ENCODE measurements around the gene TRAPPC5.
A peak's percentile ranks its signal among the peaks of the same experiment; 100 is the strongest.

Gene TRAPPC5

DNA sequence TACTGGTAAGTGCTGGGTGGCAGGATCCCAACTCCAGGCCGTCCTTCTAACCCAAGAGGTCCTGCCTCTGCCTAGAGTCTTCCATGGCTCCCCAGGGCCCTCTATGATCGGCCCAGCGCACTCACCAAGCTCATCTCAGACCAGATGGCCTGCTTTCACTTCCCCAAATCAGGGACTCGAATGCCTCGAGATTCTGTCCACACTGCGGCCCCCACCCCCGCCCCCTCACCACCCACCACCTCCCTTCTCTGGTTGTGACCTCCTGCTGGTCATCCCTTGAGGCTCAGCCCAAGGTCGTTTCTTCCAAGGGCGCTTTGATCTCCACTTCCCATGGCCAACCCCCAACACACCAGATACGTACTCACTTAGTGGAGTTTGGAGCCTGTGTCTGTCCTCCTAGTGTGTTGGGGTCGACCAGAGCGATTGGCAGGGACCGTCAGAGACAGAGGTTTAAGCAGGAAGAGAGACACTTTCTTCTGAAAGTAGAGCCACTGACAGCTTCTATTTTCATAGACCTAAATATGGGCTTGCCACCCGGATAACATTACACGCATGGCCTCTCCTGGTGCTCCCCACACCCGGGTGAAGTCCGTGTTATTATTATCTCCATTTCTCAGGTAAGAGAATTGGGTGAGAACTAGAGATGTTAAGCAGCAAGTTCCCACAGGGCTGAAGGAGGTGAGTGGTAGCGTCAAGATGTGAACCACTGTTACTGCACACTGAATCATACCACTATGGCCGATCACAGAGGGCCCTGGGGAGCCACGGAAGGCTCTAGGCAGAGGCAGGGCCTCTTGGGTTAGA is 21.2 kb downstream of the TRAPPC5 start, which contains the start of gene FCER2:
Gene FCER2, minus strand, starts transcription at position 478 of the 804 bp plus-strand sequence. CDS start 2,371 bp downstream, outside the sequence.
- Histone ChIP-seq H3K9ac (ENCODE audit: low read length) (peak within 1 kb of the TSS; percentile 1; the same call in 1 of the 2 replicates), H3K79me2 (ENCODE audit: low read length) (no peaks in the 10 kb centered on the region), H3K9me3 (ENCODE audit: insufficient read depth, low read length) (no peaks in the 10 kb centered on the region), H4K20me1 (ENCODE audit: insufficient read depth, low read length) (no peaks in the 10 kb centered on the region), H3K4me3 (ENCODE audit: low read length) (peak within 1 kb of the TSS; percentile 24; the same call in 1 of the 2 replicates), H3K36me3 (replicated peaks; ENCODE audit: low read depth, low read length) (no peaks in the 10 kb centered on the region), H3K4me2 (ENCODE audit: low read length) (peak within 1 kb of the TSS; percentile 46), H2AFZ (ENCODE audit: low read depth, low read length) (no peak within 1 kb of the TSS), H3K4me1 (ENCODE audit: low read length) (peaks cover 60% of the 10 kb centered on the region), H3K27me3 (ENCODE audit: low read depth, low read length) (peaks cover 75% of the 10 kb centered on the region), H3K27ac (ENCODE audit: low read length) (peak within 1 kb of the TSS; percentile 15; the same call in 1 of the 2 replicates)
- TF ChIP-seq, protein P1, sequence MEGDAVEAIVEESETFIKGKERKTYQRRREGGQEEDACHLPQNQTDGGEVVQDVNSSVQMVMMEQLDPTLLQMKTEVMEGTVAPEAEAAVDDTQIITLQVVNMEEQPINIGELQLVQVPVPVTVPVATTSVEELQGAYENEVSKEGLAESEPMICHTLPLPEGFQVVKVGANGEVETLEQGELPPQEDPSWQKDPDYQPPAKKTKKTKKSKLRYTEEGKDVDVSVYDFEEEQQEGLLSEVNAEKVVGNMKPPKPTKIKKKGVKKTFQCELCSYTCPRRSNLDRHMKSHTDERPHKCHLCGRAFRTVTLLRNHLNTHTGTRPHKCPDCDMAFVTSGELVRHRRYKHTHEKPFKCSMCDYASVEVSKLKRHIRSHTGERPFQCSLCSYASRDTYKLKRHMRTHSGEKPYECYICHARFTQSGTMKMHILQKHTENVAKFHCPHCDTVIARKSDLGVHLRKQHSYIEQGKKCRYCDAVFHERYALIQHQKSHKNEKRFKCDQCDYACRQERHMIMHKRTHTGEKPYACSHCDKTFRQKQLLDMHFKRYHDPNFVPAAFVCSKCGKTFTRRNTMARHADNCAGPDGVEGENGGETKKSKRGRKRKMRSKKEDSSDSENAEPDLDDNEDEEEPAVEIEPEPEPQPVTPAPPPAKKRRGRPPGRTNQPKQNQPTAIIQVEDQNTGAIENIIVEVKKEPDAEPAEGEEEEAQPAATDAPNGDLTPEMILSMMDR (IDR thresholded peaks at IDR 0.05; ENCODE audit: low read depth, low read length): no peak
- no peak for TF ChIP-seq EZH2phosphoT487 (IDR thresholded peaks at IDR 0.05; ENCODE audit: low read depth)

DNA sequence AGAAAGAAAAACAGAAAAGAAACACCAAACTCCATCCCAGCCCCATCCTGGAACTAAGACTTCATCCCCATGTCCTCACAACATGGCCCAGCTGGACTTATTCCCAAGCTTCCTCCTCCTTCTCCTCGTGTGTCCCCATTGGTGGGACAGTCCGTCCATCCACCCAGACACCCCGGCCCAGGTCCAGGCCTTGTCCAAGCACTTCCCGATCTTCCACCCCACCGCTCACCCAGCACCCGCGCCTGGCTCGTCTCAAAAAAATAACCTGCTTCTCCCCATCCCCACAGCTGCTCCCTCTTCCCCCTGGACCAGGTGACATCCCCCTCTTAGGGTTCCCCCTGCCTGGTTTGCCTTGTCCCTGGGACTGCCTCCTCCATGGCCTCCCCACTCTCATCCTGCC is 22.7 kb downstream of the TRAPPC5 start:
- H3K4me2 ChIP-seq (ENCODE audit: low read length): no peak overlapping the region
- no peak overlapping the region for H3K4me3 ChIP-seq (ENCODE audit: low read length)
- no peak overlapping the region for H2AFZ ChIP-seq (ENCODE audit: low read depth, low read length)
- no peaks in the 10 kb centered on the region for H3K36me3 ChIP-seq (replicated peaks; ENCODE audit: low read depth, low read length)
- H3K27me3 ChIP-seq (ENCODE audit: low read depth, low read length): peaks cover 72% of the 10 kb centered on the region
- no peaks in the 10 kb centered on the region; the same call in 1 of the 2 replicates for H4K20me1 ChIP-seq (ENCODE audit: insufficient read depth, low read length)
- TF ChIP-seq, protein P1 (IDR thresholded peaks at IDR 0.05; ENCODE audit: low read depth, low read length): no peak
- TF ChIP-seq EZH2phosphoT487 (IDR thresholded peaks at IDR 0.05; ENCODE audit: low read depth): no peak
- no peak overlapping the region for H3K9ac ChIP-seq (ENCODE audit: low read length)
- no peaks in the 10 kb centered on the region for H3K9me3 ChIP-seq (ENCODE audit: insufficient read depth, low read length)
- H3K4me1 ChIP-seq (ENCODE audit: low read length): peaks cover 64% of the 10 kb centered on the region
- H3K79me2 ChIP-seq (ENCODE audit: low read length): no peaks in the 10 kb centered on the region
- no peak overlapping the region for H3K27ac ChIP-seq (ENCODE audit: low read length)

DNA sequence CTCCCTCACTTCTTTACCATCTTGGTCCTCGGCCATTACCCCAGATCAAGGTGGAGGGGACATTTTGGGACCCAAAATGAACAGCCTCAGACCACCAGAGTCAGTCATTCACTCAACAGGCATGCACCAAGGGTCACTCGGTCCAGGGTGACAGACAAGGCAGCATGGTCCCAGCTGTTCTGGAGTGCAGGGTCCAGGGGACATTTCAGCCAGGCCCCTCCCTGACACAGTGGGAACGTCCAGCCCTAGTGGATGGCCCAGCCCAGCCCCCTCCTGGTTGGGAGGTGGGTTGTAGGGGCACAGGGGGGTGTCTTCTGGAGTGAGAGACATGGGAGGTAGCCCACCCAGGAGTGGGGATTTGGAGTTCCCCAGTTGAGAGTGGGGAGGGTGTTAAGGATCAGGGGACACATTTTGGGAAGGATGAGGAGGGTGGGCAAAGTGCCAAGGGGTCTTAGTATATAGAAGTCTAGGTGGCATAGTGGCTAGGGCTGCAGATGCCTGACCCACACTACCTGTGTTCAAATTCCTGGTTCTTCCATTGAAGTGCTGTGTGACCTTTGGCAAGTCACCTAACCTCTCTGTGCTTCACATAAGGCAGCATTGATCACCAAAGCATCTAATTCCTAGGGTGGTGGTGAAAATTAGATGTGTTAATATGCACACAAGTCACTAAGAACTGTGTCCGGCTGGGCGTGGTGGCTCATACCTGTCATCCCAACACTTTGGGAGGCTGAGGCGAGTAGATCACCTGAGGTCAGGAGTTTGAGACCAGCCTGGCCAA is 23.8 kb downstream of the TRAPPC5 start:
- Histone ChIP-seq H3K4me2 (ENCODE audit: low read length) (no peak overlapping the region; the same call in 1 of the 2 replicates), H3K9me3 (ENCODE audit: insufficient read depth, low read length) (no peaks in the 10 kb centered on the region), H3K9ac (ENCODE audit: low read length) (no peak overlapping the region), H2AFZ (ENCODE audit: low read depth, low read length) (no peak overlapping the region), H3K4me1 (ENCODE audit: low read length) (peaks cover 62% of the 10 kb centered on the region), H3K27me3 (ENCODE audit: low read depth, low read length) (peaks cover 69% of the 10 kb centered on the region), H4K20me1 (ENCODE audit: insufficient read depth, low read length) (no peaks in the 10 kb centered on the region; the same call in 1 of the 2 replicates), H3K4me3 (ENCODE audit: low read length) (no peak overlapping the region), H3K79me2 (ENCODE audit: low read length) (no peaks in the 10 kb centered on the region), H3K27ac (ENCODE audit: low read length) (no peak overlapping the region), H3K36me3 (replicated peaks; ENCODE audit: low read depth, low read length) (no peaks in the 10 kb centered on the region)
- TF ChIP-seq EZH2phosphoT487 (IDR thresholded peaks at IDR 0.05; ENCODE audit: low read depth): no peak
- TF ChIP-seq, protein P1 (IDR thresholded peaks at IDR 0.05; ENCODE audit: low read depth, low read length): no peak

All from OCI-LY3 (cell line).